HCT116 (cell line): Measurements from ENCODE around the gene SIX3.

ENCODE experiments used
- EGR1 ChIP-seq: IDR thresholded peaks from 2 replicates; pipeline ENCODE4 v1.6.1; 2012; ENCODE audit warnings: low read depth
- EZH2 ChIP-seq: fragments of 200-600 bp; sonication (generic); IDR thresholded peaks from 2 replicates; pipeline ENCODE4 v1.6.1; 2017; ENCODE audit warnings: antibody characterized with exemption, mixed run types
- POLR2AphosphoS5 ChIP-seq: IDR thresholded peaks from 2 replicates; pipeline ENCODE4 v1.6.1; 2011; ENCODE audit warnings: mild to moderate bottlenecking, low read depth, low read length, moderate library complexity
- SIN3A ChIP-seq: IDR thresholded peaks from 2 replicates; pipeline ENCODE4 v1.6.1; 2012; ENCODE audit warnings: low read depth
- TF ChIP-seq, protein P1 (sequence below), 3 experiments: fragments of 200-600 bp in 1 of 3; sonication (generic) in 1 of 3; IDR thresholded peaks in 2 of 3; conservative IDR thresholded peaks in 1 of 3; 2 replicates each; pipeline ENCODE4 v1.5.1; 2012 to 2017; ENCODE audit warnings: low read depth in 2 of 3, low read length in 2 of 3, antibody characterized with exemption in 1 of 3, borderline replicate concordance in 1 of 3, control low read depth in 1 of 3, mild to moderate bottlenecking in 1 of 3, mixed read lengths in 1 of 3, mixed run types in 1 of 3, moderate library complexity in 1 of 3; ENCODE audit not compliant: insufficient read depth in 1 of 3
- TF ChIP-seq, protein P2 (sequence below): IDR thresholded peaks from 2 replicates; pipeline ENCODE4 v1.6.1; 2012
- TF ChIP-seq, protein P3 (sequence below): IDR thresholded peaks from 2 replicates; pipeline ENCODE4 v1.6.1; 2012; ENCODE audit warnings: low read depth

DNA sequence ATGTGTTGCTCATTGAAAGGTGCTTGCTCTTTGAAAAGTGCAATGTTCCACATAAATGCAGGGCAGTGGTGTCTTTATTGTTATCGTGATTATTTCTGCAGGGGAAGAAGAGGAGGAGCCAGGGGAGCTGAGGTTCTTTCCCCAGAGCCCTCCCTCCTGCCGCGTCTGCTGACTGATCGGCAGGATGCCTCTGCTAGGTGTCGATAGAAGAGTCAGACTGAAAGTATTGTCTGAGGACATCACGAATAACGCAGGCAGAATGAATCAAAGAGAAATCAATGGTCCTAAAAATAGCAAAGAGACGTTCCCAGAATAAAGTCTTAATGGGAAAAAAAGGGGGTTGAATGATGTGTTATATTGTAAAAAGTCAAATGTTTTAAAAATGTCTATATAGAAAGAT, 47.4 kb upstream of the SIX3 start:
- no peak for TF ChIP-seq EZH2
- TF ChIP-seq, protein P1, sequence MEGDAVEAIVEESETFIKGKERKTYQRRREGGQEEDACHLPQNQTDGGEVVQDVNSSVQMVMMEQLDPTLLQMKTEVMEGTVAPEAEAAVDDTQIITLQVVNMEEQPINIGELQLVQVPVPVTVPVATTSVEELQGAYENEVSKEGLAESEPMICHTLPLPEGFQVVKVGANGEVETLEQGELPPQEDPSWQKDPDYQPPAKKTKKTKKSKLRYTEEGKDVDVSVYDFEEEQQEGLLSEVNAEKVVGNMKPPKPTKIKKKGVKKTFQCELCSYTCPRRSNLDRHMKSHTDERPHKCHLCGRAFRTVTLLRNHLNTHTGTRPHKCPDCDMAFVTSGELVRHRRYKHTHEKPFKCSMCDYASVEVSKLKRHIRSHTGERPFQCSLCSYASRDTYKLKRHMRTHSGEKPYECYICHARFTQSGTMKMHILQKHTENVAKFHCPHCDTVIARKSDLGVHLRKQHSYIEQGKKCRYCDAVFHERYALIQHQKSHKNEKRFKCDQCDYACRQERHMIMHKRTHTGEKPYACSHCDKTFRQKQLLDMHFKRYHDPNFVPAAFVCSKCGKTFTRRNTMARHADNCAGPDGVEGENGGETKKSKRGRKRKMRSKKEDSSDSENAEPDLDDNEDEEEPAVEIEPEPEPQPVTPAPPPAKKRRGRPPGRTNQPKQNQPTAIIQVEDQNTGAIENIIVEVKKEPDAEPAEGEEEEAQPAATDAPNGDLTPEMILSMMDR (IDR thresholded peaks at IDR 0.05 in 2 of 3, conservative IDR thresholded peaks at IDR 0.05 in 1 of 3; ENCODE audit: borderline replicate concordance in 1 of 3, insufficient read depth in 1 of 3, low read depth in 2 of 3, low read length in 2 of 3), result no peak
- no peak for TF ChIP-seq POLR2AphosphoS5
- TF ChIP-seq, protein P2, sequence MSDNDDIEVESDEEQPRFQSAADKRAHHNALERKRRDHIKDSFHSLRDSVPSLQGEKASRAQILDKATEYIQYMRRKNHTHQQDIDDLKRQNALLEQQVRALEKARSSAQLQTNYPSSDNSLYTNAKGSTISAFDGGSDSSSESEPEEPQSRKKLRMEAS, result no peak
- TF ChIP-seq, protein P3, sequence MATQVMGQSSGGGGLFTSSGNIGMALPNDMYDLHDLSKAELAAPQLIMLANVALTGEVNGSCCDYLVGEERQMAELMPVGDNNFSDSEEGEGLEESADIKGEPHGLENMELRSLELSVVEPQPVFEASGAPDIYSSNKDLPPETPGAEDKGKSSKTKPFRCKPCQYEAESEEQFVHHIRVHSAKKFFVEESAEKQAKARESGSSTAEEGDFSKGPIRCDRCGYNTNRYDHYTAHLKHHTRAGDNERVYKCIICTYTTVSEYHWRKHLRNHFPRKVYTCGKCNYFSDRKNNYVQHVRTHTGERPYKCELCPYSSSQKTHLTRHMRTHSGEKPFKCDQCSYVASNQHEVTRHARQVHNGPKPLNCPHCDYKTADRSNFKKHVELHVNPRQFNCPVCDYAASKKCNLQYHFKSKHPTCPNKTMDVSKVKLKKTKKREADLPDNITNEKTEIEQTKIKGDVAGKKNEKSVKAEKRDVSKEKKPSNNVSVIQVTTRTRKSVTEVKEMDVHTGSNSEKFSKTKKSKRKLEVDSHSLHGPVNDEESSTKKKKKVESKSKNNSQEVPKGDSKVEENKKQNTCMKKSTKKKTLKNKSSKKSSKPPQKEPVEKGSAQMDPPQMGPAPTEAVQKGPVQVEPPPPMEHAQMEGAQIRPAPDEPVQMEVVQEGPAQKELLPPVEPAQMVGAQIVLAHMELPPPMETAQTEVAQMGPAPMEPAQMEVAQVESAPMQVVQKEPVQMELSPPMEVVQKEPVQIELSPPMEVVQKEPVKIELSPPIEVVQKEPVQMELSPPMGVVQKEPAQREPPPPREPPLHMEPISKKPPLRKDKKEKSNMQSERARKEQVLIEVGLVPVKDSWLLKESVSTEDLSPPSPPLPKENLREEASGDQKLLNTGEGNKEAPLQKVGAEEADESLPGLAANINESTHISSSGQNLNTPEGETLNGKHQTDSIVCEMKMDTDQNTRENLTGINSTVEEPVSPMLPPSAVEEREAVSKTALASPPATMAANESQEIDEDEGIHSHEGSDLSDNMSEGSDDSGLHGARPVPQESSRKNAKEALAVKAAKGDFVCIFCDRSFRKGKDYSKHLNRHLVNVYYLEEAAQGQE, result no peak
- TF ChIP-seq EGR1, result no peak
- TF ChIP-seq SIN3A, result no peak
